Measurements from ENCODE around the gene SNRPN. TPM values are rescaled to one million over a fixed set of nuclear protein-coding genes. Genes with fewer than 3 reads are reported as not detected.
"Not testable (repeated sequence)": the region's sequence is repeated elsewhere in the genome, so short reads cannot be mapped to it uniquely, and the experiment has no call there.

The SNRPN gene
- total RNA-seq, 1 donor from 2014 or later: 146 TPM

- Mint-ChIP-seq H3K27me3 (no peaks in the 10 kb centered on the region), H3K4me1 (ENCODE audit: low read depth) (no peaks in the 10 kb centered on the region), H3K27ac (no peak overlapping the region), H3K36me3 (ENCODE audit: insufficient read depth) (peaks cover 24% of the 10 kb centered on the region), H3K4me3 (ENCODE audit: low read depth) (no peak overlapping the region), H3K9me3 (ENCODE audit: low read depth) (peaks cover 11% of the 10 kb centered on the region)
- no peak for DNase-seq (ENCODE audit: low spot score, unreplicated experiment)
- TF ChIP-seq CTCF (IDR thresholded peaks at IDR 0.05; ENCODE audit: unreplicated experiment): no peak
Observed at GRCh38 chr15:24971052-24971451, 16.3 kb downstream of the SNRPN start.

GRCh38 chr15:24971772-24972171, 17.0 kb downstream of the SNRPN start:
- Mint-ChIP-seq H3K4me3 (ENCODE audit: low read depth) (no peak overlapping the region), H3K36me3 (ENCODE audit: insufficient read depth) (peaks cover 30% of the 10 kb centered on the region), H3K27ac (no peak overlapping the region)

GRCh38 chr15:24972707-24973106, 17.9 kb downstream of the SNRPN start:
- not testable (repeated sequence) for H3K4me1 Mint-ChIP-seq (ENCODE audit: low read depth); DNase-seq (ENCODE audit: low spot score, unreplicated experiment); H3K27ac Mint-ChIP-seq; H3K27me3 Mint-ChIP-seq; H3K4me3 Mint-ChIP-seq (ENCODE audit: low read depth)
- peaks cover 16% of the 10 kb centered on the region for H3K9me3 Mint-ChIP-seq (ENCODE audit: low read depth)
- peaks cover 31% of the 10 kb centered on the region for H3K36me3 Mint-ChIP-seq (ENCODE audit: insufficient read depth)

More at GRCh38 chr15:24971772-24972171, 17.0 kb downstream of the SNRPN start:
- no peak for DNase-seq (ENCODE audit: low spot score, unreplicated experiment)
- H3K4me1 Mint-ChIP-seq (ENCODE audit: low read depth): no peaks in the 10 kb centered on the region
- H3K27me3 Mint-ChIP-seq: no peaks in the 10 kb centered on the region
- no peak for TF ChIP-seq CTCF (IDR thresholded peaks at IDR 0.05; ENCODE audit: unreplicated experiment)
- H3K9me3 Mint-ChIP-seq (ENCODE audit: low read depth): peaks cover 14% of the 10 kb centered on the region

GRCh38 chr15:24976932-24977331, 22.1 kb downstream of the SNRPN start:
- Mint-ChIP-seq H3K9me3 (ENCODE audit: low read depth) (peaks cover 19% of the 10 kb centered on the region), H3K4me3 (ENCODE audit: low read depth) (no peak overlapping the region), H3K36me3 (ENCODE audit: insufficient read depth) (peaks cover 35% of the 10 kb centered on the region), H3K27me3 (no peaks in the 10 kb centered on the region), H3K27ac (no peak overlapping the region), H3K4me1 (ENCODE audit: low read depth) (no peaks in the 10 kb centered on the region)
- TF ChIP-seq CTCF (IDR thresholded peaks at IDR 0.05; ENCODE audit: unreplicated experiment): peak; percentile 19
- DNase-seq (ENCODE audit: low spot score, unreplicated experiment): no peak

GRCh38 chr15:24977686-24978085, 22.9 kb downstream of the SNRPN start:
- Mint-ChIP-seq H3K9me3 (ENCODE audit: low read depth) (peaks cover 22% of the 10 kb centered on the region), H3K4me1 (ENCODE audit: low read depth) (no peaks in the 10 kb centered on the region), H3K4me3 (ENCODE audit: low read depth) (no peak overlapping the region), H3K36me3 (ENCODE audit: insufficient read depth) (peaks cover 37% of the 10 kb centered on the region), H3K27ac (no peak overlapping the region), H3K27me3 (no peaks in the 10 kb centered on the region)
- DNase-seq (ENCODE audit: low spot score, unreplicated experiment): no peak
- TF ChIP-seq CTCF (IDR thresholded peaks at IDR 0.05; ENCODE audit: unreplicated experiment): no peak

- DNase-seq (ENCODE audit: low spot score, unreplicated experiment): no peak
- H3K27me3 Mint-ChIP-seq: no peaks in the 10 kb centered on the region
- H3K4me1 Mint-ChIP-seq (ENCODE audit: low read depth): no peaks in the 10 kb centered on the region
- H3K4me3 Mint-ChIP-seq (ENCODE audit: low read depth): no peak overlapping the region
- no peak for TF ChIP-seq CTCF (IDR thresholded peaks at IDR 0.05; ENCODE audit: unreplicated experiment)
- no peak overlapping the region for H3K27ac Mint-ChIP-seq
- peaks cover 30% of the 10 kb centered on the region for H3K9me3 Mint-ChIP-seq (ENCODE audit: low read depth)
- H3K36me3 Mint-ChIP-seq (ENCODE audit: insufficient read depth): peaks cover 20% of the 10 kb centered on the region
Observed at GRCh38 chr15:24985224-24985623, 30.4 kb downstream of the SNRPN start.
